ENCODE measurements around the gene MCRIP2.
A peak's percentile ranks its signal among the peaks of the same experiment; 100 is the strongest.

- peak in 1 of 3 donors; percentile 14 for TF ChIP-seq POLR2A (IDR thresholded peaks at IDR 0.05)
- TF ChIP-seq, protein P1, sequence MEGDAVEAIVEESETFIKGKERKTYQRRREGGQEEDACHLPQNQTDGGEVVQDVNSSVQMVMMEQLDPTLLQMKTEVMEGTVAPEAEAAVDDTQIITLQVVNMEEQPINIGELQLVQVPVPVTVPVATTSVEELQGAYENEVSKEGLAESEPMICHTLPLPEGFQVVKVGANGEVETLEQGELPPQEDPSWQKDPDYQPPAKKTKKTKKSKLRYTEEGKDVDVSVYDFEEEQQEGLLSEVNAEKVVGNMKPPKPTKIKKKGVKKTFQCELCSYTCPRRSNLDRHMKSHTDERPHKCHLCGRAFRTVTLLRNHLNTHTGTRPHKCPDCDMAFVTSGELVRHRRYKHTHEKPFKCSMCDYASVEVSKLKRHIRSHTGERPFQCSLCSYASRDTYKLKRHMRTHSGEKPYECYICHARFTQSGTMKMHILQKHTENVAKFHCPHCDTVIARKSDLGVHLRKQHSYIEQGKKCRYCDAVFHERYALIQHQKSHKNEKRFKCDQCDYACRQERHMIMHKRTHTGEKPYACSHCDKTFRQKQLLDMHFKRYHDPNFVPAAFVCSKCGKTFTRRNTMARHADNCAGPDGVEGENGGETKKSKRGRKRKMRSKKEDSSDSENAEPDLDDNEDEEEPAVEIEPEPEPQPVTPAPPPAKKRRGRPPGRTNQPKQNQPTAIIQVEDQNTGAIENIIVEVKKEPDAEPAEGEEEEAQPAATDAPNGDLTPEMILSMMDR (IDR thresholded peaks at IDR 0.05 in 8 of 11, conservative IDR thresholded peaks at IDR 0.05 in 3 of 11), result no peak
These were observed at the start of gene MCRIP2 for GRCh38 chr16:641326-642188.

All from spleen (tissue), 7 donors.